CD8-positive, alpha-beta memory T cell (primary cell): ENCODE data around the gene POR. TPM values are rescaled to one million over a fixed set of nuclear protein-coding genes. Genes with fewer than 3 reads are reported as not detected.

ENCODE experiments used
- CTCF ChIA-PET: fragments of 350-600 bp; sonication (Branson Sonifier 250); formaldehyde crosslinking; loops from one replicate; lab custom pipeline; 2021; ENCODE audit warnings: antibody characterized with exemption; lab: Charles Lee
- POLR2A ChIA-PET: fragments of 350-600 bp; sonication (Branson Sonifier 250); formaldehyde crosslinking; loops from one replicate; lab custom pipeline; 2021; ENCODE audit warnings: antibody characterized with exemption; lab: Charles Lee
- DNase-seq, 5 donors: peaks; one replicate each; pipeline versions ENCODE4 v3.0.0 to v3.0.0-alpha.2; 2020 to 2022; ENCODE audit warnings: mixed read lengths in 1 of 5
- H3K27ac ChIP-seq: one replicate; pipeline ENCODE4 v1.7.0; 2013; ENCODE audit warnings: low read depth, mild to moderate bottlenecking, low read length, moderate library complexity
- H3K27me3 ChIP-seq: 2 replicates; pipeline ENCODE4 v1.7.0; 2013; ENCODE audit warnings: low read length, mild to moderate bottlenecking; ENCODE audit not compliant: insufficient read depth, poor library complexity, severe bottlenecking
- H3K36me3 ChIP-seq: 2 replicates; pipeline ENCODE4 v1.7.0; 2013; ENCODE audit warnings: mild to moderate bottlenecking, low read length, moderate library complexity; ENCODE audit not compliant: insufficient read depth
- H3K4me1 ChIP-seq: 2 replicates; pipeline ENCODE4 v1.7.0; 2013; ENCODE audit warnings: mild to moderate bottlenecking, low read length, moderate library complexity; ENCODE audit not compliant: insufficient read depth
- H3K4me3 ChIP-seq: 2 replicates; pipeline ENCODE4 v1.7.0; 2013; ENCODE audit warnings: mild to moderate bottlenecking, low read length
- H3K9me3 ChIP-seq: 2 replicates; pipeline ENCODE4 v1.7.0; 2013; ENCODE audit warnings: mild to moderate bottlenecking, low read length
- H3K27ac Mint-ChIP-seq, 8 donors: one replicate each; pipeline ENCODE4 v1.8.0; 2020 to 2021; ENCODE audit warnings: mixed read lengths in 8 of 8, mild to moderate bottlenecking in 6 of 8, inconsistent platforms in 3 of 8, moderate library complexity in 3 of 8
- H3K27me3 Mint-ChIP-seq, 2 donors: one replicate each; pipeline ENCODE4 v1.8.0; 2020 to 2021; ENCODE audit warnings: mixed read lengths in 2 of 2, mild to moderate bottlenecking in 1 of 2, moderate library complexity in 1 of 2
- H3K36me3 Mint-ChIP-seq, 3 donors: one replicate each; pipeline ENCODE4 v1.8.0; 2020 to 2021; ENCODE audit warnings: mixed read lengths in 3 of 3, inconsistent platforms in 1 of 3, mild to moderate bottlenecking in 1 of 3
- H3K4me1 Mint-ChIP-seq, 3 donors: one replicate each; pipeline ENCODE4 v1.8.0; 2020 to 2021; ENCODE audit warnings: mixed read lengths in 3 of 3, inconsistent platforms in 1 of 3, mild to moderate bottlenecking in 1 of 3
- H3K4me3 Mint-ChIP-seq, 7 donors: one replicate each; pipeline ENCODE4 v1.8.0; 2020 to 2021; ENCODE audit warnings: mixed read lengths in 7 of 7, mild to moderate bottlenecking in 6 of 7, moderate library complexity in 4 of 7, inconsistent platforms in 2 of 7
- H3K9me3 Mint-ChIP-seq, 5 donors: one replicate each; pipeline ENCODE4 v1.8.0; 2020 to 2022; ENCODE audit warnings: mixed read lengths in 5 of 5, mild to moderate bottlenecking in 3 of 5, moderate library complexity in 2 of 5, inconsistent platforms in 1 of 5
- polyA plus RNA-seq: library from polyadenylated mRNA; unstranded; fragments of 300-500 nt; fragmentation: Illumina TruSeq; gene quantifications from one replicate; pipeline ENCODE4 v1.2.3, GENCODE V29; 2021
- total RNA-seq, 2 experiments: library from RNA; stranded (reverse); gene quantifications; one replicate each; pipeline ENCODE4 v1.2.3, GENCODE V29; 2021

POR gene
- total and polyA plus RNA-seq, 3 experiments from 2014 or later, result 40.7 to 61.4 (median 41.6) TPM

GRCh38 chr7:75914169-75914654 lies 743 bp upstream of the POR start:
- no peak for DNase-seq
- CTCF ChIA-PET, result interaction anchor here (0.7 kb wide), 1 partner anchor 35 kb away, joined by 3 read pairs; the partner anchor contains the start of gene RHBDD2

DNA sequence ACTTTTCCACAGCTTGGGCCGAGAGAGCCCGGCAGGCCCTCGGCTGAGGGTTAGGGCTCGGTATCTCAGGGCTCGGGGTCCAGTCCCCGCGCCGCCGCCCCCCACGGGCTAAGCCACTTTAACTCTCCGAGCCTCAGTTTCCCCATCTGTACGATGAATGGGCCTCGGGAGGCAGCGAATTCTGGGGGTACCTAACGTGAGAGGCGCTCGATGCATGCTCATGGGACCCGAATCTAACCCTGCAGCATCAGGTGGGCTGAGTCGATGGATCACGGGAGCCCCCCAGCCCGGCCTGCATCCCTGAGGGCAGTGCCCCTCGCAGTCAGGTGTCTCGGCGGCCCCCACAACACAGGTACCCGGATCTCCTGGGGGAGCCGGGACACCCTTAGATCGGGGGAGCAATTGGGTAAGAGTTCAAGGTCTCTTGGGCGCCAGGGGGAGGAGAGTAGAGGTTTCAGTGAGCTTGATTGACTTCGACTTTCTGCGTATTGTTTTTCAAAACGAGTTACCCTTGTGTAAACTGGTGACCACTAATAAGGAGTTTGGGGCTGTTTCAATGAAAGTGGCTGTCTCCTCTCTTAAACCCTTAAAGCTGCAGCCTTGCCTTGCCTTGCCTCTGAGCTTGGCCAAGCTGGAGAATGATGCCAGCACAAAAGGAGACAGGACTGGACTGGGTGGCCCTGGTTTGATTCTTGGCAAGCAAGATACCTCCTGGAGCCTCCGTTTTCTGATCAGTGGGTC lies 631 bp downstream of the POR start:
- Histone ChIP-seq H3K27me3 (no peaks in the 10 kb centered on the region), H3K4me1 (peaks cover 22% of the 10 kb centered on the region), H3K4me3 (peak overlapping the region; percentile 85), H3K27ac (peak overlapping the region; percentile 96), H3K9me3 (no peaks in the 10 kb centered on the region), H3K36me3 (peaks cover 2% of the 10 kb centered on the region)
- peak in 4 of 5 donors; percentile 4 to 48 (median 25) for DNase-seq
- Mint-ChIP-seq H3K9me3 (no peaks in the 10 kb centered on the region), H3K27me3 (no peaks in the 10 kb centered on the region), H3K4me1 (peaks cover 35 to 50% (median 39%) of the 10 kb centered on the region in 3 donors), H3K36me3 (peaks cover 0 to 10% (median 3%) of the 10 kb centered on the region in 3 donors), H3K4me3 (peak overlapping the region; percentile 88 to 95 (median 92)), H3K27ac (peak overlapping the region; percentile 78 to 95 (median 89))
- CTCF ChIA-PET, result interaction anchor here (1.1 to 2.8 kb wide), 2 partner anchors 97 to 105 kb away, joined by 3 to 9 read pairs; no protein-coding TSS in a partner anchor
- POLR2A ChIA-PET, result interaction anchor here (0.6 to 1.5 kb wide), 7 partner anchors 10 to 132 kb away, joined by 3 to 9 read pairs (median 4); partner anchors contain the start of genes MDH2, RHBDD2, STYXL1 and TMEM120A

More at GRCh38 chr7:75914169-75914654, 743 bp upstream of the POR start:
- POLR2A ChIA-PET, result interaction anchor here (1.0 to 1.7 kb wide), 5 partner anchors 31 to 138 kb away, joined by 3 to 17 read pairs (median 3); partner anchors contain the start of genes MDH2, RHBDD2 and STYXL1
- Mint-ChIP-seq H3K27me3 (no peaks in the 10 kb centered on the region), H3K4me3 (peak overlapping the region; percentile 88 to 95 (median 92)), H3K36me3 (peaks cover 0 to 9% (median 2%) of the 10 kb centered on the region in 3 donors), H3K9me3 (no peaks in the 10 kb centered on the region), H3K4me1 (peaks cover 29 to 39% (median 29%) of the 10 kb centered on the region in 3 donors), H3K27ac (peak overlapping the region; percentile 93 to 99 (median 96))
- H3K4me1 ChIP-seq, result peaks cover 18% of the 10 kb centered on the region
- peak overlapping the region; percentile 60 for H3K4me3 ChIP-seq
- H3K36me3 ChIP-seq, result no peaks in the 10 kb centered on the region
- no peaks in the 10 kb centered on the region for H3K9me3 ChIP-seq
- H3K27ac ChIP-seq, result peak overlapping the region; percentile 96
- H3K27me3 ChIP-seq, result no peaks in the 10 kb centered on the region

DNA sequence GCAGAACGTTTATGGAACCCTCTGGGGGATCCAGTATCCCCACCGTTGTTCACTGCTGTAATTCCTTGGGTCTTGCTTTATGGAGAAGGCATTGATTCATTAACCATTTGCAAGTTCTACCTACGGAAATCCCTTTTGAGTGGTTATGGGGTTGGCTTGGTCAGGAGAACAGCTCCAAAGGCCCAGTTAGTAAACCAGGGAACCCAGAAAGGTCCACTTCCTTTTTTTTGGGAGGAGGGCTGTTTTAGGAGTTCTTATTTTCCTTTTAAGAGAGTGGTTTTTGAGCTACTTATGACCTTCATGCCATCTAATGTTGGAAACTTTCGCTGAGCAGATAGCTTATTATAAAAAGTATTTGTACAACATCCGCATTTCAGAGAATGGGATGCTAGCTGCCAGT lies 1.3 kb downstream of the POR start:
- Histone ChIP-seq H3K27ac (peak overlapping the region; percentile 96), H3K36me3 (peaks cover 5% of the 10 kb centered on the region), H3K9me3 (no peaks in the 10 kb centered on the region), H3K27me3 (no peaks in the 10 kb centered on the region), H3K4me3 (peak overlapping the region; percentile 85), H3K4me1 (peaks cover 27% of the 10 kb centered on the region)
- CTCF ChIA-PET, result interaction anchor here (1.1 to 2.8 kb wide), 2 partner anchors 96 to 104 kb away, joined by 3 to 9 read pairs; no protein-coding TSS in a partner anchor
- Mint-ChIP-seq H3K4me3 (peak overlapping the region; percentile 88 to 95 (median 92)), H3K4me1 (peaks cover 38 to 55% (median 43%) of the 10 kb centered on the region in 3 donors), H3K27me3 (no peaks in the 10 kb centered on the region), H3K9me3 (no peaks in the 10 kb centered on the region), H3K36me3 (peaks cover 0 to 15% (median 3%) of the 10 kb centered on the region in 3 donors), H3K27ac (peak overlapping the region in 5 of 8 donors; percentile 7 to 95 (median 88))
- POLR2A ChIA-PET, result interaction anchor here (0.6 to 1.2 kb wide), 4 partner anchors 12 to 78 kb away, joined by 3 to 9 read pairs (median 6); partner anchors contain the start of genes RHBDD2 and TMEM120A
- no peak for DNase-seq

DNA sequence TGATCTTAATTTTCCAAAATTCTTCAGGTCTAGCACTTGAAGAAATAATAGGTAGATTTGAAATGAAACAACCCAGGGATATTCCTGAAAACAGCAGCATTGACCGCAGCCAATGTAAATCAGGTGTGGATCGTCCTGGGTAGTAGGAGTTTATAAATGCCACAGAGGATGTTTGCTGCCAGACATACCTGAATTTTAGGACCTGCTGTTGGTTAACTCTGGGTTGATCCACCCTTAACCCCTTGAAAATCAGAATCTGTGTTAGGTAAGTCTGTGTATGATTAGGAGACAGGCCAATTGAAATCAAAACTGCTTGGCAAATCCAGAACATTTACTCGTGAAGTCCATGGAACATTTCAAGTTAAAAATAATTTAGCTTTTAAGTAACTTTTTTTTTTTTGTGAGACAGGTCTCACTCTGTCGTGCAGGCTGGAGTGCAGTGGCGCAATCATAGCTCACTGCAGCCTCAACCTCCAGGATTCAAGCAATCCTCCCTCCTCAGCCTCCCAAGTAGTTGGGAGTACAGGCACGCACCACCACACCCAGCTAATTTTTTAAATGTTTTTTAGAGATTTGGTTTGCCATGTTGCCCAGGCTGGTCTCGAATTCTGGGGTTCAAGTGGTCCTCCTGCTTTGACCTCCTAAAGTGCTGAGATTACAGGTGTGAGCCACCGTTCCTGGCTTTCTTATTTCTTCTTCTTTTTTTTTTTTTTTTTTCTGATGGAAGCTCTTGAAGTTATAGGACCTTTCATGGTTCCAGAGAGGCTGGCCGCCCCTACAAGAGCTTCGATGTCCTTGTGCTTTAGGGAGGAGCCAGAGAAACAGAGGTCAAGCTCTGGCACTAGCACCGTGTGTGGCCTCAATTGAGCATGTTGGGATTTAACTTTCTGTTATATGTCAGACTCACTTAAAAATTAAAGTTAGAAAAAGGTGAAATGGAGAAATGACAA lies 2.0 kb downstream of the POR start:
- H3K27me3 ChIP-seq, result no peaks in the 10 kb centered on the region
- CTCF ChIA-PET, result interaction anchor here (1.0 to 2.8 kb wide), 3 partner anchors 10 to 103 kb away, joined by 3 to 9 read pairs (median 4); no protein-coding TSS in a partner anchor
- H3K4me3 Mint-ChIP-seq, result peak overlapping the region; percentile 16 to 95 (median 92)

DNA sequence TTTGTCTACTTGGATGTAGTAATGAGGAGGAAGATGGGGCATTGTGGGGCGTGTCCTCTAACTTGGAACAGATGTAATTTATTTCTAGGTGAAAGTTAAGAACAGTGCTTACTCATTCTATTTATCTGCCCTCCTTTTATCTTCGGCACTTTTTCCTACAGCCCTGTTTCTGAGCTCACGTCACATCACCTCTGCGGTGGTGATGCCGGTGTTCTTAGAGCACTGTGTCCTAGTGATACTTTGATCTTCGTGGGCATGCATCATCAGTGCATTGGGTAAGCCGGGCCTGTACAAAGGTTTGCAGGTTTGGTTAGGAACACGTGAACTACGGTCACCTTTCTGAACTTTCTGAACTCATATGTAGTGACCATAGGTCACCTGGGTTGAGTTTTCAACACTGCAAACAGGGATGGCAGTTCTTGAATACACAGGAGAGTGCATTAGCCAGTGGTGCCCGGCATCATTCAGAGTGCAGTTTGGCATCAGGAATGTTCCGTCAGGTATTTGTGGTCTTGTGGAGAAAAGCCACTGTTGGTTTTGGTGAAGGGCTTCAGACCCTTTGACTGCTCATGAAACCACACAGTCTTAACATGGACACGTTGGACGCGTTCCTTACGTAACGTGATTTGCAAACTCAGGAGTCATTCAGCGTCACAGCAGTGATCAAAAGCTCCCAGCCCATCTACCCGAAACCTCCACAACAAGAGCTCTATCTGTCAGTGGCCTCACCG lies 5.6 kb downstream of the POR start:
- CTCF ChIA-PET, result no interaction called here
- H3K4me1 ChIP-seq, result peaks cover 19% of the 10 kb centered on the region
- H3K27ac Mint-ChIP-seq, result no peak overlapping the region
- no peak overlapping the region for H3K4me3 ChIP-seq
- POLR2A ChIA-PET, result interaction anchor here (0.7 kb wide), 2 partner anchors 11 to 162 kb away, joined by 4 to 6 read pairs; no protein-coding TSS in a partner anchor
- H3K27me3 ChIP-seq, result no peaks in the 10 kb centered on the region
- H3K4me1 Mint-ChIP-seq, result peaks cover 35 to 67% (median 48%) of the 10 kb centered on the region in 3 donors
- H3K27me3 Mint-ChIP-seq, result peaks cover 0 to 2% of the 10 kb centered on the region in 2 donors
- peak overlapping the region in 1 of 7 donors; percentile 6 for H3K4me3 Mint-ChIP-seq
- no peak for DNase-seq
- no peak overlapping the region for H3K27ac ChIP-seq
- H3K9me3 ChIP-seq, result no peaks in the 10 kb centered on the region
- H3K9me3 Mint-ChIP-seq, result no peaks in the 10 kb centered on the region
- peaks cover 5% of the 10 kb centered on the region for H3K36me3 ChIP-seq
- peaks cover 0 to 23% (median 5%) of the 10 kb centered on the region in 3 donors for H3K36me3 Mint-ChIP-seq

More for the DNA sequence above, 2.0 kb downstream of the POR start:
- H3K36me3 Mint-ChIP-seq, result peaks cover 0 to 19% (median 3%) of the 10 kb centered on the region in 3 donors
- H3K27ac Mint-ChIP-seq, result peak overlapping the region in 3 of 8 donors; percentile 7 to 95 (median 12)
- no peak overlapping the region for H3K27ac ChIP-seq
- H3K27me3 Mint-ChIP-seq, result peaks cover 0 to 2% of the 10 kb centered on the region in 2 donors
- peaks cover 38 to 62% (median 48%) of the 10 kb centered on the region in 3 donors for H3K4me1 Mint-ChIP-seq
- no peak overlapping the region for H3K4me3 ChIP-seq
- peaks cover 5% of the 10 kb centered on the region for H3K36me3 ChIP-seq
- no peaks in the 10 kb centered on the region for H3K9me3 Mint-ChIP-seq
- POLR2A ChIA-PET, result interaction anchor here (0.6 to 1.2 kb wide), 4 partner anchors 8 to 122 kb away, joined by 4 to 6 read pairs (median 5); no protein-coding TSS in a partner anchor
- DNase-seq, result no peak
- H3K4me1 ChIP-seq, result peaks cover 27% of the 10 kb centered on the region
- no peaks in the 10 kb centered on the region for H3K9me3 ChIP-seq

- POLR2A ChIA-PET, result no interaction called here
These were observed 6.5 kb downstream of the POR start for GRCh38 chr7:75921479-75921878.

More at GRCh38 chr7:75921479-75921878, 6.5 kb downstream of the POR start:
- CTCF ChIA-PET, result no interaction called here
- Mint-ChIP-seq H3K27ac (peak overlapping the region in 4 of 8 donors; percentile 32 to 74 (median 59)), H3K27me3 (peaks cover 0 to 2% of the 10 kb centered on the region in 2 donors), H3K9me3 (no peaks in the 10 kb centered on the region), H3K36me3 (peaks cover 0 to 23% (median 5%) of the 10 kb centered on the region in 3 donors), H3K4me3 (no peak overlapping the region), H3K4me1 (peaks cover 31 to 64% (median 39%) of the 10 kb centered on the region in 3 donors)
- no peak overlapping the region for H3K4me3 ChIP-seq
- H3K9me3 ChIP-seq, result no peaks in the 10 kb centered on the region
- H3K36me3 ChIP-seq, result peaks cover 5% of the 10 kb centered on the region
- no peak overlapping the region for H3K27ac ChIP-seq
- DNase-seq, result no peak
- peaks cover 11% of the 10 kb centered on the region for H3K4me1 ChIP-seq
- no peaks in the 10 kb centered on the region for H3K27me3 ChIP-seq
